ENCODE results near the gene MYL6.
"Not testable (repeated sequence)": the region's sequence is repeated elsewhere in the genome, so short reads cannot be mapped to it uniquely, and the experiment has no call there.

Gene MYL6

GRCh38 chr12:56178347-56178746 lies 20.2 kb downstream of the MYL6 start:
- Mint-ChIP-seq H3K9me3 (no peaks in the 10 kb centered on the region), H3K27me3 (no peaks in the 10 kb centered on the region), H3K27ac (no peak overlapping the region), H3K4me3 (no peak overlapping the region), H3K36me3 (peaks cover 51 to 52% of the 10 kb centered on the region in 2 donors), H3K4me1 (no peaks in the 10 kb centered on the region)
- ATAC-seq (replicated peaks) (no peak), DNase-seq (no peak)

GRCh38 chr12:56186957-56187356 lies 28.8 kb downstream of the MYL6 start:
- no peak for DNase-seq
- Mint-ChIP-seq H3K27ac (no peak overlapping the region), H3K4me1 (peaks cover 22 to 44% of the 10 kb centered on the region in 2 donors), H3K27me3 (peaks cover 0 to 4% of the 10 kb centered on the region in 2 donors), H3K4me3 (no peak overlapping the region), H3K36me3 (peaks cover 22 to 29% of the 10 kb centered on the region in 2 donors), H3K9me3 (no peaks in the 10 kb centered on the region)
- ATAC-seq (replicated peaks): no peak

GRCh38 chr12:56188131-56188777 lies 30.1 kb downstream of the MYL6 start:
- Mint-ChIP-seq H3K27me3 (peaks cover 0 to 4% of the 10 kb centered on the region in 2 donors), H3K27ac (peak overlapping the region; percentile 63), H3K36me3 (peaks cover 20 to 22% of the 10 kb centered on the region in 2 donors), H3K9me3 (no peaks in the 10 kb centered on the region), H3K4me1 (peaks cover 26 to 50% of the 10 kb centered on the region in 2 donors), H3K4me3 (peak overlapping the region; percentile 83 to 84)
- no peak for ATAC-seq (replicated peaks)
- no peak for DNase-seq

- Mint-ChIP-seq H3K4me3 (peak overlapping the region; percentile 83 to 84), H3K36me3 (peaks cover 19 to 21% of the 10 kb centered on the region in 2 donors), H3K4me1 (peaks cover 29 to 53% of the 10 kb centered on the region in 2 donors), H3K27ac (peak overlapping the region; percentile 63), H3K9me3 (no peaks in the 10 kb centered on the region), H3K27me3 (peaks cover 0 to 4% of the 10 kb centered on the region in 2 donors)
- ATAC-seq (replicated peaks) (peak; percentile 1 to 5), DNase-seq (no peak)
Measured at GRCh38 chr12:56188778-56189098, 30.6 kb downstream of the MYL6 start.

- Mint-ChIP-seq H3K4me1 (peaks cover 29 to 53% of the 10 kb centered on the region in 2 donors), H3K36me3 (peaks cover 17 to 19% of the 10 kb centered on the region in 2 donors)
Measured at GRCh38 chr12:56189099-56189917, 31.1 kb downstream of the MYL6 start, which contains the start of gene SMARCC2. TSS of gene SMARCC2 (minus strand) at chr12:56189483. CDS start at chr12:56189461, 22 bp downstream.

GRCh38 chr12:56189918-56190694 lies 31.9 kb downstream of the MYL6 start:
- ATAC-seq (replicated peaks) (peak; percentile 59 to 68), DNase-seq (peak; percentile 88)
- H3K36me3 Mint-ChIP-seq: peaks cover 9 to 14% of the 10 kb centered on the region in 2 donors
- H3K9me3 Mint-ChIP-seq: no peaks in the 10 kb centered on the region
- H3K4me3 Mint-ChIP-seq: peak overlapping the region; percentile 84 to 92
- H3K27ac Mint-ChIP-seq: peak overlapping the region; percentile 100
- peaks cover 29 to 53% of the 10 kb centered on the region in 2 donors for H3K4me1 Mint-ChIP-seq
- peaks cover 0 to 4% of the 10 kb centered on the region in 2 donors for H3K27me3 Mint-ChIP-seq

More at GRCh38 chr12:56189099-56189917, 31.1 kb downstream of the MYL6 start, which contains the start of gene SMARCC2:
- Mint-ChIP-seq H3K27ac (peak within 1 kb of the TSS; percentile 100), H3K4me3 (peak within 1 kb of the TSS; percentile 84 to 92), H3K27me3 (peaks cover 0 to 4% of the 10 kb centered on the region in 2 donors), H3K9me3 (no peaks in the 10 kb centered on the region)
- ATAC-seq (replicated peaks) (peak; percentile 84 to 90), DNase-seq (peak; percentile 76)

- H3K27ac Mint-ChIP-seq: peak overlapping the region; percentile 100
- H3K4me1 Mint-ChIP-seq: peaks cover 29 to 51% of the 10 kb centered on the region in 2 donors
- peaks cover 7 to 12% of the 10 kb centered on the region in 2 donors for H3K36me3 Mint-ChIP-seq
- no peak for DNase-seq
- H3K27me3 Mint-ChIP-seq: peaks cover 0 to 4% of the 10 kb centered on the region in 2 donors
- H3K4me3 Mint-ChIP-seq: peak overlapping the region; percentile 84 to 92
- no peaks in the 10 kb centered on the region for H3K9me3 Mint-ChIP-seq
- ATAC-seq (replicated peaks): no peak
Measured at GRCh38 chr12:56190695-56191155, 32.6 kb downstream of the MYL6 start.

- Mint-ChIP-seq H3K4me1 (peaks cover 24 to 34% of the 10 kb centered on the region in 2 donors), H3K27me3 (peaks cover 0 to 4% of the 10 kb centered on the region in 2 donors), H3K4me3 (no peak overlapping the region), H3K27ac (no peak overlapping the region), H3K36me3 (peaks cover 2 to 9% of the 10 kb centered on the region in 2 donors), H3K9me3 (no peaks in the 10 kb centered on the region)
- ATAC-seq (replicated peaks): no peak
- no peak for DNase-seq
Measured at GRCh38 chr12:56192582-56192981, 34.4 kb downstream of the MYL6 start.

GRCh38 chr12:56193025-56193578 lies 34.9 kb downstream of the MYL6 start:
- peaks cover 0 to 4% of the 10 kb centered on the region in 2 donors for H3K27me3 Mint-ChIP-seq
- H3K4me3 Mint-ChIP-seq: peak overlapping the region in 1 of 2 donors; percentile 11
- peaks cover 19 to 29% of the 10 kb centered on the region in 2 donors for H3K4me1 Mint-ChIP-seq
- peak overlapping the region; percentile 14 for H3K27ac Mint-ChIP-seq
- ATAC-seq (replicated peaks) (no peak), DNase-seq (peak; percentile 61)
- peaks cover 2 to 9% of the 10 kb centered on the region in 2 donors for H3K36me3 Mint-ChIP-seq
- H3K9me3 Mint-ChIP-seq: no peaks in the 10 kb centered on the region

- not testable (repeated sequence) for H3K4me1 Mint-ChIP-seq; ATAC-seq (replicated peaks); H3K4me3 Mint-ChIP-seq; DNase-seq; H3K9me3 Mint-ChIP-seq; H3K36me3 Mint-ChIP-seq; H3K27me3 Mint-ChIP-seq; H3K27ac Mint-ChIP-seq
Measured at GRCh38 chr12:56196818-56197550, 38.8 kb downstream of the MYL6 start.

- H3K4me3 Mint-ChIP-seq: no peak overlapping the region
- H3K9me3 Mint-ChIP-seq: no peaks in the 10 kb centered on the region
- H3K4me1 Mint-ChIP-seq: peaks cover 10 to 12% of the 10 kb centered on the region in 2 donors
- no peak overlapping the region for H3K27ac Mint-ChIP-seq
- ATAC-seq (replicated peaks): no peak
- H3K27me3 Mint-ChIP-seq: no peaks in the 10 kb centered on the region
- H3K36me3 Mint-ChIP-seq: no peaks in the 10 kb centered on the region
- no peak for DNase-seq
Measured at GRCh38 chr12:56197921-56198635, 39.9 kb downstream of the MYL6 start.

- H3K4me1 Mint-ChIP-seq: peaks cover 5 to 7% of the 10 kb centered on the region in 2 donors
- DNase-seq (no peak), ATAC-seq (replicated peaks) (no peak)
- H3K9me3 Mint-ChIP-seq: no peaks in the 10 kb centered on the region
- no peaks in the 10 kb centered on the region for H3K27me3 Mint-ChIP-seq
- no peaks in the 10 kb centered on the region for H3K36me3 Mint-ChIP-seq
- peak overlapping the region; percentile 2 for H3K27ac Mint-ChIP-seq
- no peak overlapping the region for H3K4me3 Mint-ChIP-seq
Measured at GRCh38 chr12:56198836-56199235, 40.7 kb downstream of the MYL6 start.

- Mint-ChIP-seq H3K27me3 (no peaks in the 10 kb centered on the region), H3K4me1 (peaks cover 11 to 22% of the 10 kb centered on the region in 2 donors), H3K27ac (peak overlapping the region; percentile 79), H3K4me3 (no peak overlapping the region), H3K9me3 (no peaks in the 10 kb centered on the region), H3K36me3 (peaks cover 9 to 23% of the 10 kb centered on the region in 2 donors)
- DNase-seq (no peak), ATAC-seq (replicated peaks) (no peak)
Measured at GRCh38 chr12:56202366-56202765, 44.2 kb downstream of the MYL6 start.

All from stimulated activated naive B cell treated with anti-CD40 and anti-IgM and Interleukin-4, amounts not matched to agents 10 μg/mL and 1 μg/mL and 100 μg/mL, for 72 hours (primary cell).